GM12878 (cell line): ENCODE measurements around the gene PSMD3. TPM values are rescaled to one million over a fixed set of nuclear protein-coding genes. Genes with fewer than 3 reads are reported as not detected.

Experiments used
- ATAC-seq: fragments of 200-7000 bp; cut with Tn5 transposase; 3 replicates; pipeline ENCODE4 v1.9.1; 2020; ENCODE audit warnings: mild to moderate bottlenecking, moderate library complexity
- BruUV-seq: library from RNA; stranded (reverse); fragments of 400-500 nt; replicated peaks from 2 replicates; lab custom pipeline; 2021; lab: Mats Ljungman, UMichigan
- CTCF ChIA-PET: fragments of 300-600 bp; sonication (Branson Sonifier 250); formaldehyde crosslinking; extraction: SDS; loops from one replicate; lab custom pipeline; 2021; ENCODE audit warnings: inconsistent platforms; lab: Yijun Ruan, JAX
- POLR2A ChIA-PET: fragments of 350-600 bp; formaldehyde crosslinking; extraction: SDS; loops from one replicate; lab custom pipeline; 2021; ENCODE audit warnings: inconsistent platforms; lab: Charles Lee
- RAD21 ChIA-PET: fragments of 300-600 bp; sonication (Branson Sonifier 250); formaldehyde crosslinking; loops from one replicate; lab custom pipeline; 2023; ENCODE audit warnings: antibody characterized with exemption; ENCODE audit not compliant: unreplicated experiment; lab: Charles Lee
- SMC1A ChIA-PET: fragments of 300-600 bp; sonication (Branson Sonifier 250); formaldehyde crosslinking; loops from one replicate; lab custom pipeline; 2023; ENCODE audit not compliant: unreplicated experiment, uncharacterized antibody; lab: Charles Lee
- DNase-seq: peaks from one replicate; pipeline ENCODE4 v3.0.0-alpha.2; 2011; ENCODE audit warnings: low read depth, low spot score
- FAIRE-seq: peaks from 3 replicates; lab custom pipeline; 2011; peaks lifted over from hg19 to GRCh38; lab: Jason Lieb, UNC
- H2AFZ ChIP-seq: 2 replicates; pipeline ENCODE4 v1.6.0; 2011; ENCODE audit warnings: low read depth, low read length, control low read depth; ENCODE audit not compliant: control insufficient read depth
- H3K27ac ChIP-seq: 2 replicates; pipeline ENCODE4 v1.5.1; 2011; ENCODE audit warnings: control low read depth; ENCODE audit not compliant: control insufficient read depth, insufficient read depth
- H3K27me3 ChIP-seq, 2 experiments: replicated peaks in 1 of 2; 2 replicates each; pipeline versions ENCODE4 v1.6.0 to v1.6.1; 2011; ENCODE audit warnings: low read length in 1 of 2; ENCODE audit not compliant: control insufficient read depth in 2 of 2, insufficient read depth in 2 of 2
- H3K36me3 ChIP-seq, 2 experiments: 2 replicates each; pipeline ENCODE4 v1.5.1; 2011; ENCODE audit warnings: low read length in 1 of 2; ENCODE audit not compliant: control insufficient read depth in 2 of 2, insufficient read depth in 2 of 2
- H3K4me1 ChIP-seq: 2 replicates; pipeline ENCODE4 v1.6.1; 2011; ENCODE audit warnings: mild to moderate bottlenecking, low read length, moderate library complexity, mixed read lengths; ENCODE audit not compliant: control insufficient read depth, insufficient read depth
- H3K4me2 ChIP-seq: 2 replicates; pipeline ENCODE4 v1.6.0; 2011; ENCODE audit warnings: control low read depth; ENCODE audit not compliant: control insufficient read depth, insufficient read depth
- H3K4me3 ChIP-seq: fragments of 200-600 bp; sonication (generic); 2 replicates; pipeline ENCODE4 v1.5.1; 2016
- H3K79me2 ChIP-seq: 2 replicates; pipeline ENCODE4 v1.6.0; 2011; ENCODE audit warnings: low read length; ENCODE audit not compliant: control insufficient read depth, insufficient read depth
- H3K9ac ChIP-seq: 2 replicates; pipeline ENCODE4 v1.8.0; 2011; ENCODE audit warnings: low read length, control low read depth, mixed read lengths; ENCODE audit not compliant: control insufficient read depth, insufficient read depth
- H3K9me3 ChIP-seq: replicated peaks from 3 replicates; pipeline ENCODE4 v1.5.1; 2011; ENCODE audit warnings: mild to moderate bottlenecking, low read length; ENCODE audit not compliant: control insufficient read depth, insufficient read depth
- H4K20me1 ChIP-seq: 2 replicates; pipeline ENCODE4 v1.6.0; 2011; ENCODE audit not compliant: control insufficient read depth, insufficient read depth
- BHLHE40 ChIP-seq, 2 experiments: fragments of 450-650 bp in 1 of 2; IDR thresholded peaks; 2 replicates each; pipeline ENCODE4 v1.6.1; 2011 to 2017; ENCODE audit warnings: low read depth in 2 of 2, borderline replicate concordance in 1 of 2, improper control_type of control experiment in 1 of 2, low read length in 1 of 2, mild to moderate bottlenecking in 1 of 2
- BMI1 ChIP-seq: fragments of 450-650 bp; IDR thresholded peaks from 2 replicates; pipeline ENCODE4 v1.6.1; 2016; ENCODE audit warnings: mild to moderate bottlenecking, moderate library complexity, borderline replicate concordance
- KAT2A ChIP-seq: conservative IDR thresholded peaks from 2 replicates; pipeline ENCODE4 v1.6.1; 2011; ENCODE audit warnings: low read depth, low read length; ENCODE audit not compliant: control insufficient read depth
- PML ChIP-seq: IDR thresholded peaks from 2 replicates; pipeline ENCODE4 v1.6.1; 2012; ENCODE audit warnings: low read length, inconsistent platforms
- SMARCA5 ChIP-seq: fragments of 450-650 bp; IDR thresholded peaks from 2 replicates; pipeline ENCODE4 v1.6.1; 2017; ENCODE audit warnings: mild to moderate bottlenecking
- WGBS: methylation state at CpG from one replicate; pipeline ENCODE4 v1.1.6; 2016; ENCODE audit warnings: low lambda C conversion rate; ENCODE audit not compliant: insufficient replicate concordance, insufficient coverage; ENCODE audit errors: missing lambda C conversion rate; 5-methylcytosine and 5-hydroxymethylcytosine counted together
- in situ Hi-C: fragments of 300-500 bp; cut with MboI; formaldehyde crosslinking; loops from 9 replicates; pipeline ENCODE4 v1.14.3; 2018; ENCODE audit warnings: mixed read lengths
- intact Hi-C: fragments of 100-400 bp; cut with micrococcal nuclease; formaldehyde crosslinking; loops from one replicate; pipeline ENCODE4 v1.14.2; 2022; ENCODE audit not compliant: unreplicated experiment
- polyA plus RNA-seq, 11 experiments: library from polyadenylated mRNA; depleted of rRNA in 4 of 11; unstranded in 6 of 11; stranded (reverse) in 5 of 11; fragments of >200 nt; fragmentation: Nextera tagmentation in 4 of 11; fragmentation: Illumina TruSeq in 1 of 11; extraction: Ambion mirVana in 4 of 11; extraction: Trizol in 1 of 11; gene quantifications; 1 replicate in 1 of 11; 2 replicates in 10 of 11; pipeline versions ENCODE4 v1.2.1 to v1.2.3, GENCODE V29; 2011 to 2016; ENCODE audit warnings: inconsistent platforms in 2 of 11, missing spikeins in 2 of 11, low read depth in 1 of 11
- total RNA-seq, 4 experiments: library from RNA; depleted of rRNA in 3 of 4; stranded (reverse); fragments of >200 nt in 3 of 4; fragmentation: Illumina TruSeq in 1 of 4; extraction: Trizol in 1 of 4; gene quantifications; 2 replicates each; pipeline versions ENCODE4 v1.2.1 to v1.2.3, GENCODE V29; 2013 to 2021
- TF ChIP-seq, protein P1 (sequence below), 3 experiments: IDR thresholded peaks in 2 of 3; conservative IDR thresholded peaks in 1 of 3; 2 replicates each; pipeline ENCODE4 v1.5.1; 2011; ENCODE audit warnings: low read depth in 3 of 3, low read length in 3 of 3, mild to moderate bottlenecking in 3 of 3, control low read depth in 2 of 3, moderate library complexity in 2 of 3, inconsistent platforms in 1 of 3, mixed read lengths in 1 of 3; ENCODE audit not compliant: control insufficient read depth in 2 of 3, insufficient read depth in 1 of 3; ENCODE audit errors: extremely low read depth in 1 of 3
- TF ChIP-seq, protein P2 (sequence below): fragments of 450-650 bp; IDR thresholded peaks from 2 replicates; pipeline ENCODE4 v1.6.1; 2016; ENCODE audit warnings: mild to moderate bottlenecking

PSMD3 gene
- total and polyA plus RNA-seq, 10 of the 15 experiments (the other 5 are each of a cell fraction or from before 2014, with no cell fraction given) = 2.2 to 192 (median 129) TPM

DNA sequence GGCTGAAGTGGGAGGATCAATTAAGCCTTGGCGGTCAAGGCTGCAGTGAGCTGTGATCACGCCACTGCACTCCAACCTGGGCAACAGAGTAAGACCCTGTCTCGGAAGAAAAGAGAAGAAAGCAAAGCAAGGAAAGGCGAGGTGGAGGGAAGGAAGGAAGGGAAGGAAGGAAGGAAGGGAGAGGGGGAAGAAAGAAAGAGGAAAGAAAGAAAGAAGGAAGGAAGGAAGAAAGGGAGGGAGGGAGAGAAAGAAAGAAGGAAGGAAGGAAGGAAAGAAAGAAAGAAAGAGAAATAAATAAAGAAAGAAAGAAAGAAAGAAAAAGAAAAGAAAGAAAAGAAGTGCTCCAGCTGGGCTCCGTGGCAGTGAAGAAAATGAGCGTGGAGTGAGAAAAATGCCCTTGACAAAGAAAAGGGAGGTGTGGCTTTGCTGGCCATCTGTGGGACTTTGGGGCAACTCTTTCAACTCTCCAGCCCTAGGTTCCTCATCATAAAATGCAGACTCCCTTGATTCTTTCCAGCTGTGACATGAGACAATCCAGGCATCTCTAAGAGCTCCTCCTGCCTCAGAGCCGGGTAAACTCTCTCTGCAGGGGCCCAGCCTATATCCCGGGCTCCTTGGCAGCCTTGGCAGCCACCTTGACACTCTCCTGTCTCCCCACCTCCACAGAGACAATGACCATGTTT lies 15.4 kb upstream of the PSMD3 start:
- ChIA-PET CTCF (interaction anchor here (1.2 to 1.4 kb wide), 2 partner anchors 8 to 15 kb away, joined by 5 read pairs; partner anchors contain the start of gene PSMD3), SMC1A (interaction anchor here (1.7 kb wide), 1 partner anchor 15 kb away, joined by 5 read pairs; the partner anchor contains the start of gene PSMD3), POLR2A (interaction anchor here (1.8 kb wide), 1 partner anchor 12 kb away, joined by 4 read pairs; no protein-coding TSS in a partner anchor), RAD21 (no interaction called here)
- H3K4me3 ChIP-seq = no peak overlapping the region
- intact Hi-C loops = no loop called here
- no peaks in the 10 kb centered on the region for H4K20me1 ChIP-seq
- no peaks in the 10 kb centered on the region for H3K9me3 ChIP-seq
- H3K36me3 ChIP-seq = no peaks in the 10 kb centered on the region
- TF ChIP-seq, protein P1, sequence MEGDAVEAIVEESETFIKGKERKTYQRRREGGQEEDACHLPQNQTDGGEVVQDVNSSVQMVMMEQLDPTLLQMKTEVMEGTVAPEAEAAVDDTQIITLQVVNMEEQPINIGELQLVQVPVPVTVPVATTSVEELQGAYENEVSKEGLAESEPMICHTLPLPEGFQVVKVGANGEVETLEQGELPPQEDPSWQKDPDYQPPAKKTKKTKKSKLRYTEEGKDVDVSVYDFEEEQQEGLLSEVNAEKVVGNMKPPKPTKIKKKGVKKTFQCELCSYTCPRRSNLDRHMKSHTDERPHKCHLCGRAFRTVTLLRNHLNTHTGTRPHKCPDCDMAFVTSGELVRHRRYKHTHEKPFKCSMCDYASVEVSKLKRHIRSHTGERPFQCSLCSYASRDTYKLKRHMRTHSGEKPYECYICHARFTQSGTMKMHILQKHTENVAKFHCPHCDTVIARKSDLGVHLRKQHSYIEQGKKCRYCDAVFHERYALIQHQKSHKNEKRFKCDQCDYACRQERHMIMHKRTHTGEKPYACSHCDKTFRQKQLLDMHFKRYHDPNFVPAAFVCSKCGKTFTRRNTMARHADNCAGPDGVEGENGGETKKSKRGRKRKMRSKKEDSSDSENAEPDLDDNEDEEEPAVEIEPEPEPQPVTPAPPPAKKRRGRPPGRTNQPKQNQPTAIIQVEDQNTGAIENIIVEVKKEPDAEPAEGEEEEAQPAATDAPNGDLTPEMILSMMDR (IDR thresholded peaks at IDR 0.05 in 2 of 3, conservative IDR thresholded peaks at IDR 0.05 in 1 of 3; ENCODE audit: control insufficient read depth in 2 of 3, extremely low read depth in 1 of 3, insufficient read depth in 1 of 3, low read depth in 3 of 3, low read length in 3 of 3) = no peak
- TF ChIP-seq KAT2A = no peak
- TF ChIP-seq, protein P2, sequence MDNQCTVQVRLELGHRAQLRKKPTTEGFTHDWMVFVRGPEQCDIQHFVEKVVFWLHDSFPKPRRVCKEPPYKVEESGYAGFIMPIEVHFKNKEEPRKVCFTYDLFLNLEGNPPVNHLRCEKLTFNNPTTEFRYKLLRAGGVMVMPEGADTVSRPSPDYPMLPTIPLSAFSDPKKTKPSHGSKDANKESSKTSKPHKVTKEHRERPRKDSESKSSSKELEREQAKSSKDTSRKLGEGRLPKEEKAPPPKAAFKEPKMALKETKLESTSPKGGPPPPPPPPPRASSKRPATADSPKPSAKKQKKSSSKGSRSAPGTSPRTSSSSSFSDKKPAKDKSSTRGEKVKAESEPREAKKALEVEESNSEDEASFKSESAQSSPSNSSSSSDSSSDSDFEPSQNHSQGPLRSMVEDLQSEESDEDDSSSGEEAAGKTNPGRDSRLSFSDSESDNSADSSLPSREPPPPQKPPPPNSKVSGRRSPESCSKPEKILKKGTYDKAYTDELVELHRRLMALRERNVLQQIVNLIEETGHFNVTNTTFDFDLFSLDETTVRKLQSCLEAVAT = no peak
- TF ChIP-seq PML = no peak
- TF ChIP-seq SMARCA5 = no peak
- no peak for TF ChIP-seq BHLHE40 (IDR thresholded peaks at IDR 0.05; ENCODE audit: borderline replicate concordance in 1 of 2, low read depth in 2 of 2, low read length in 1 of 2)
- no peak for TF ChIP-seq BMI1
- no peak overlapping the region for H3K27ac ChIP-seq
- no peak overlapping the region for H3K9ac ChIP-seq
- no peaks in the 10 kb centered on the region; the same call in 1 of the 2 replicates for H3K4me1 ChIP-seq
- in situ Hi-C loops = no loop called here
- no peak overlapping the region for H3K4me2 ChIP-seq
- DNase-seq (no peak), FAIRE-seq (no peak), ATAC-seq (no peak)
- H3K27me3 ChIP-seq = no peaks in the 10 kb centered on the region
- 47% methylated on average over 8 of the region's 8 CpGs for WGBS
- no TSS peak for BruUV-seq
- no peak overlapping the region for H2AFZ ChIP-seq
- H3K79me2 ChIP-seq = no peaks in the 10 kb centered on the region
